WTC11 (cell line): Measurements from ENCODE around the gene ZNF516. TPM values are rescaled to one million over a fixed set of nuclear protein-coding genes. Genes with fewer than 3 reads are reported as not detected.

ENCODE experiments used
- ATAC-seq: fragments of 200-7000 bp; cut with Tn5 transposase; 2 replicates; pipeline ENCODE4 v1.10.0; 2021; ENCODE audit warnings: mild to moderate bottlenecking, moderate library complexity
- CTCF ChIA-PET: fragments of 300-600 bp; sonication (Branson Sonifier 250); formaldehyde crosslinking; loops from one replicate; lab custom pipeline; 2021; ENCODE audit warnings: antibody characterized with exemption; lab: Charles Lee
- POLR2A ChIA-PET: fragments of 350-600 bp; sonication (Branson Sonifier 250); formaldehyde crosslinking; loops from one replicate; lab custom pipeline; 2021; ENCODE audit warnings: antibody characterized with exemption; lab: Charles Lee
- DNase-seq: peaks from one replicate; pipeline ENCODE4 v3.0.0; 2021; ENCODE audit warnings: low spot score
- H3K27ac Mint-ChIP-seq: 2 replicates; pipeline ENCODE4 v1.8.0; 2021; ENCODE audit warnings: mixed read lengths
- H3K27me3 Mint-ChIP-seq: 2 replicates; pipeline ENCODE4 v1.8.0; 2021; ENCODE audit warnings: low read depth, mild to moderate bottlenecking, moderate library complexity, mixed read lengths
- H3K36me3 Mint-ChIP-seq: 2 replicates; pipeline ENCODE4 v1.8.0; 2021; ENCODE audit warnings: mixed read lengths
- H3K4me1 Mint-ChIP-seq: 2 replicates; pipeline ENCODE4 v1.8.0; 2022; ENCODE audit warnings: mixed read lengths
- H3K4me3 Mint-ChIP-seq: 2 replicates; pipeline ENCODE4 v1.8.0; 2021; ENCODE audit warnings: mild to moderate bottlenecking, moderate library complexity, mixed read lengths
- H3K9me3 Mint-ChIP-seq: 2 replicates; pipeline ENCODE4 v1.8.0; 2021; ENCODE audit warnings: mixed read lengths
- ATF1 ChIP-seq: sonication (generic); formaldehyde crosslinking; IDR thresholded peaks from 2 replicates; pipeline ENCODE4 v1.8.1; 2023; ENCODE audit warnings: mild to moderate bottlenecking, moderate library complexity, missing genetic modification reagents
- CREM ChIP-seq: sonication (generic); formaldehyde crosslinking; IDR thresholded peaks from 2 replicates; pipeline ENCODE4 v1.8.1; 2022; ENCODE audit warnings: mild to moderate bottlenecking, missing genetic modification reagents, moderate library complexity
- ETV6 ChIP-seq: sonication (generic); formaldehyde crosslinking; IDR thresholded peaks from 2 replicates; pipeline ENCODE4 v1.8.1; 2022; ENCODE audit warnings: mild to moderate bottlenecking, missing genetic modification reagents
- GRHL2 ChIP-seq: fragments of 250-450 bp; sonication (Bioruptor Pico); IDR thresholded peaks from 2 replicates; pipeline ENCODE4 v1.8.0; 2022; ENCODE audit warnings: mild to moderate bottlenecking, moderate library complexity; ENCODE audit not compliant: insufficient replicate concordance, severe bottlenecking
- HMGA2 ChIP-seq: fragments of 250-450 bp; sonication (Bioruptor Pico); IDR thresholded peaks from 2 replicates; pipeline ENCODE4 v1.4.0; 2021; ENCODE audit warnings: mild to moderate bottlenecking, moderate library complexity
- IRF2 ChIP-seq: sonication (generic); formaldehyde crosslinking; IDR thresholded peaks from 2 replicates; pipeline ENCODE4 v1.8.0; 2022; ENCODE audit warnings: low read depth, missing genetic modification reagents, borderline replicate concordance
- MYBL2 ChIP-seq: sonication (generic); formaldehyde crosslinking; IDR thresholded peaks from 2 replicates; pipeline ENCODE4 v1.8.1; 2023; ENCODE audit warnings: mild to moderate bottlenecking, moderate library complexity, missing genetic modification reagents
- NR2C2 ChIP-seq: sonication (generic); formaldehyde crosslinking; IDR thresholded peaks from 2 replicates; pipeline ENCODE4 v1.8.0; 2022; ENCODE audit warnings: mild to moderate bottlenecking, missing genetic modification reagents
- OVOL2 ChIP-seq: fragments of 250-450 bp; sonication (Bioruptor Pico); IDR thresholded peaks from 2 replicates; pipeline ENCODE4 v1.9.0; 2021; ENCODE audit warnings: mild to moderate bottlenecking, borderline replicate concordance
- PRRX2 ChIP-seq: fragments of 250-450 bp; sonication (Bioruptor Pico); IDR thresholded peaks from 2 replicates; pipeline ENCODE4 v1.8.0; 2021; ENCODE audit warnings: mild to moderate bottlenecking
- ZNF317 ChIP-seq: sonication (generic); formaldehyde crosslinking; IDR thresholded peaks from 2 replicates; pipeline ENCODE4 v1.8.1; 2023; ENCODE audit warnings: low read depth, mild to moderate bottlenecking, moderate library complexity, missing genetic modification reagents, borderline replicate concordance
- ZNF416 ChIP-seq: fragments of 250-450 bp; sonication (Bioruptor Pico); IDR thresholded peaks from 2 replicates; pipeline ENCODE4 v1.9.0; 2021; ENCODE audit warnings: mild to moderate bottlenecking, inconsistent platforms
- total RNA-seq: library from RNA; stranded (reverse); gene quantifications from 3 replicates; pipeline ENCODE4 v1.2.3, GENCODE V29; 2021
- TF ChIP-seq, protein P1 (sequence below): sonication (generic); formaldehyde crosslinking; IDR thresholded peaks from 2 replicates; pipeline ENCODE4 v1.8.1; 2023; ENCODE audit warnings: mild to moderate bottlenecking, missing genetic modification reagents, borderline replicate concordance
- TF ChIP-seq, protein P2 (sequence below): fragments of 250-450 bp; sonication (Bioruptor Pico); IDR thresholded peaks from 2 replicates; pipeline ENCODE4 v1.9.0; 2021; ENCODE audit warnings: mild to moderate bottlenecking
- TF ChIP-seq, protein P3 (sequence below): fragments of 200-600 bp; IDR thresholded peaks from 2 replicates; pipeline ENCODE4 v1.8.0; 2022; ENCODE audit warnings: antibody characterized with exemption
- TF ChIP-seq, protein P4 (sequence below): sonication (generic); formaldehyde crosslinking; IDR thresholded peaks from 2 replicates; pipeline ENCODE4 v1.8.1; 2023; ENCODE audit warnings: mild to moderate bottlenecking, missing genetic modification reagents, moderate library complexity
- TF ChIP-seq, protein P5 (sequence below): sonication (generic); formaldehyde crosslinking; IDR thresholded peaks from 2 replicates; pipeline ENCODE4 v1.8.0; 2023; ENCODE audit warnings: missing genetic modification reagents
- TF ChIP-seq, protein P6 (sequence below): sonication (generic); formaldehyde crosslinking; IDR thresholded peaks from 2 replicates; pipeline ENCODE4 v1.8.1; 2023; ENCODE audit warnings: mild to moderate bottlenecking, missing genetic modification reagents
- TF ChIP-seq, protein P7 (sequence below): sonication (generic); formaldehyde crosslinking; IDR thresholded peaks from 2 replicates; pipeline ENCODE4 v1.8.0; 2022; ENCODE audit warnings: mild to moderate bottlenecking, missing genetic modification reagents
- TF ChIP-seq, protein P8 (sequence below): sonication (generic); formaldehyde crosslinking; IDR thresholded peaks from 2 replicates; pipeline ENCODE4 v1.8.1; 2022; ENCODE audit warnings: mild to moderate bottlenecking, missing genetic modification reagents, moderate library complexity, borderline replicate concordance

ZNF516 gene
- total RNA-seq, 1 experiment from 2014 or later: 58.6 TPM

DNA sequence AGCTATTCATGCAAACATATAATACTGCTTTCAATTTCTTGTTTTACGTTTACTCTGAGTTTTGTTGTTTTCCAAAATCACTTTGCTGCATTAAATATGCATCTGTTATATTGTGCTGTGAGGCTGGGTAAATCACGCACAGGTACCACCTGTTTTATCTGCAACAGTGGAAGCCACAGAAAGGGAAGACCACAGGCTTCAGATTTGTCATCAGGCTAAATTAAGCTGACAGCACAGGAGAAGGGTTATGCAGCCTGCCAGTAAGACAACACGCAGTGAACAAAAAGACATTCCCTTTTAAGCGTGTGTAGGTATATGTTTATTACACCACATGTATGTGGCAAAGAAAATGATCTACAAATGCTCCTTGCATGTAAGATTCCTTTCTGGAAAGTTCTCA is 38.2 kb downstream of the ZNF516 start (continued):
- TF ChIP-seq, protein P1, sequence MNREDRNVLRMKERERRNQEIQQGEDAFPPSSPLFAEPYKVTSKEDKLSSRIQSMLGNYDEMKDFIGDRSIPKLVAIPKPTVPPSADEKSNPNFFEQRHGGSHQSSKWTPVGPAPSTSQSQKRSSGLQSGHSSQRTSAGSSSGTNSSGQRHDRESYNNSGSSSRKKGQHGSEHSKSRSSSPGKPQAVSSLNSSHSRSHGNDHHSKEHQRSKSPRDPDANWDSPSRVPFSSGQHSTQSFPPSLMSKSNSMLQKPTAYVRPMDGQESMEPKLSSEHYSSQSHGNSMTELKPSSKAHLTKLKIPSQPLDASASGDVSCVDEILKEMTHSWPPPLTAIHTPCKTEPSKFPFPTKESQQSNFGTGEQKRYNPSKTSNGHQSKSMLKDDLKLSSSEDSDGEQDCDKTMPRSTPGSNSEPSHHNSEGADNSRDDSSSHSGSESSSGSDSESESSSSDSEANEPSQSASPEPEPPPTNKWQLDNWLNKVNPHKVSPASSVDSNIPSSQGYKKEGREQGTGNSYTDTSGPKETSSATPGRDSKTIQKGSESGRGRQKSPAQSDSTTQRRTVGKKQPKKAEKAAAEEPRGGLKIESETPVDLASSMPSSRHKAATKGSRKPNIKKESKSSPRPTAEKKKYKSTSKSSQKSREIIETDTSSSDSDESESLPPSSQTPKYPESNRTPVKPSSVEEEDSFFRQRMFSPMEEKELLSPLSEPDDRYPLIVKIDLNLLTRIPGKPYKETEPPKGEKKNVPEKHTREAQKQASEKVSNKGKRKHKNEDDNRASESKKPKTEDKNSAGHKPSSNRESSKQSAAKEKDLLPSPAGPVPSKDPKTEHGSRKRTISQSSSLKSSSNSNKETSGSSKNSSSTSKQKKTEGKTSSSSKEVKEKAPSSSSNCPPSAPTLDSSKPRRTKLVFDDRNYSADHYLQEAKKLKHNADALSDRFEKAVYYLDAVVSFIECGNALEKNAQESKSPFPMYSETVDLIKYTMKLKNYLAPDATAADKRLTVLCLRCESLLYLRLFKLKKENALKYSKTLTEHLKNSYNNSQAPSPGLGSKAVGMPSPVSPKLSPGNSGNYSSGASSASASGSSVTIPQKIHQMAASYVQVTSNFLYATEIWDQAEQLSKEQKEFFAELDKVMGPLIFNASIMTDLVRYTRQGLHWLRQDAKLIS (CRISPR knock-in tag): no peak
- TF ChIP-seq IRF2: no peak
- no peak for TF ChIP-seq CREM (CRISPR knock-in tag)
- TF ChIP-seq ZNF416: no peak
- no peak for TF ChIP-seq ETV6
- no peak for TF ChIP-seq MYBL2 (CRISPR knock-in tag)
- no peak for TF ChIP-seq OVOL2 (CRISPR knock-in tag)
- TF ChIP-seq, protein P2, sequence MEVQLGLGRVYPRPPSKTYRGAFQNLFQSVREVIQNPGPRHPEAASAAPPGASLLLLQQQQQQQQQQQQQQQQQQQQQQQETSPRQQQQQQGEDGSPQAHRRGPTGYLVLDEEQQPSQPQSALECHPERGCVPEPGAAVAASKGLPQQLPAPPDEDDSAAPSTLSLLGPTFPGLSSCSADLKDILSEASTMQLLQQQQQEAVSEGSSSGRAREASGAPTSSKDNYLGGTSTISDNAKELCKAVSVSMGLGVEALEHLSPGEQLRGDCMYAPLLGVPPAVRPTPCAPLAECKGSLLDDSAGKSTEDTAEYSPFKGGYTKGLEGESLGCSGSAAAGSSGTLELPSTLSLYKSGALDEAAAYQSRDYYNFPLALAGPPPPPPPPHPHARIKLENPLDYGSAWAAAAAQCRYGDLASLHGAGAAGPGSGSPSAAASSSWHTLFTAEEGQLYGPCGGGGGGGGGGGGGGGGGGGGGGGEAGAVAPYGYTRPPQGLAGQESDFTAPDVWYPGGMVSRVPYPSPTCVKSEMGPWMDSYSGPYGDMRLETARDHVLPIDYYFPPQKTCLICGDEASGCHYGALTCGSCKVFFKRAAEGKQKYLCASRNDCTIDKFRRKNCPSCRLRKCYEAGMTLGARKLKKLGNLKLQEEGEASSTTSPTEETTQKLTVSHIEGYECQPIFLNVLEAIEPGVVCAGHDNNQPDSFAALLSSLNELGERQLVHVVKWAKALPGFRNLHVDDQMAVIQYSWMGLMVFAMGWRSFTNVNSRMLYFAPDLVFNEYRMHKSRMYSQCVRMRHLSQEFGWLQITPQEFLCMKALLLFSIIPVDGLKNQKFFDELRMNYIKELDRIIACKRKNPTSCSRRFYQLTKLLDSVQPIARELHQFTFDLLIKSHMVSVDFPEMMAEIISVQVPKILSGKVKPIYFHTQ (CRISPR knock-in tag): no peak
- TF ChIP-seq PRRX2 (CRISPR knock-in tag): no peak
- TF ChIP-seq, protein P3, sequence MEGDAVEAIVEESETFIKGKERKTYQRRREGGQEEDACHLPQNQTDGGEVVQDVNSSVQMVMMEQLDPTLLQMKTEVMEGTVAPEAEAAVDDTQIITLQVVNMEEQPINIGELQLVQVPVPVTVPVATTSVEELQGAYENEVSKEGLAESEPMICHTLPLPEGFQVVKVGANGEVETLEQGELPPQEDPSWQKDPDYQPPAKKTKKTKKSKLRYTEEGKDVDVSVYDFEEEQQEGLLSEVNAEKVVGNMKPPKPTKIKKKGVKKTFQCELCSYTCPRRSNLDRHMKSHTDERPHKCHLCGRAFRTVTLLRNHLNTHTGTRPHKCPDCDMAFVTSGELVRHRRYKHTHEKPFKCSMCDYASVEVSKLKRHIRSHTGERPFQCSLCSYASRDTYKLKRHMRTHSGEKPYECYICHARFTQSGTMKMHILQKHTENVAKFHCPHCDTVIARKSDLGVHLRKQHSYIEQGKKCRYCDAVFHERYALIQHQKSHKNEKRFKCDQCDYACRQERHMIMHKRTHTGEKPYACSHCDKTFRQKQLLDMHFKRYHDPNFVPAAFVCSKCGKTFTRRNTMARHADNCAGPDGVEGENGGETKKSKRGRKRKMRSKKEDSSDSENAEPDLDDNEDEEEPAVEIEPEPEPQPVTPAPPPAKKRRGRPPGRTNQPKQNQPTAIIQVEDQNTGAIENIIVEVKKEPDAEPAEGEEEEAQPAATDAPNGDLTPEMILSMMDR: no peak

DNA sequence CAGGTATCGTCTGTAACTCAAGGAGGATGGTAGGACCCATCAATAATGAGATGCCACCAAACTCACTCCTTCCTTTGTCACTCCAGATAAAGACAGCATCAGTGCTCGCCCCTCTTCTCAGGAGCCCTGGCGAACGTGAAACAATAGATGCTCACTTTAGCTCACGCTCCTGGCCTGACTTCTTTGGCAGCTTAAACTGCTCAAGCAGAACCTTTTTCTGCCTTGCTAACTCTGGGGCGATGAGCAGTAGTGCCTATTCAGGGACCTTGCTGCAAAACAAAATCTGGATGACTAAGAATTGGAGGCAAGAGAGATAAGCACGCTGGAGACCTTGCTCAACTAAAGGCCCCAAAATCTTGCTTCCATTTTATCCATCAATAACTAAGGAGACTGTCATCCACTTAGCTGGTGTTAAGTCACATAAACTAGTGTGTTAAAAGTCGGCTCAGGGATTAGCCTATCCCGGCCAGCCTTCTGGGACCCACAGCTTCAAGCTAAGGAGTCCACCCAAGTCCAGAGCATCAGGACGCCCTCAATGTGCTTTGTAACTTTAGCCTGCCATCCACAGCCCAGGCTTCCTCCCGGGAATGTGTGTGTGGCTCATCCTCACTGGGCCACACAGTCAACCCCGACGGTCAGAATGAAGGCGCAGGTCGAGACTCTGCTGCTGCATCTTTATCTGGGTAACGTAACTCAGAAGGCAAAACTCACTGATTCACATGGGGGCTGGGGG is 38.9 kb downstream of the ZNF516 start:
- ChIA-PET CTCF (interaction anchor here (0.7 kb wide), 1 partner anchor 53 kb away, joined by 3 read pairs; no protein-coding TSS in a partner anchor), POLR2A (no interaction called here)
- no peak overlapping the region for H3K4me3 Mint-ChIP-seq
- no peak for DNase-seq
- no peaks in the 10 kb centered on the region for H3K9me3 Mint-ChIP-seq
- ATAC-seq: no peak
- H3K36me3 Mint-ChIP-seq: peaks cover 4% of the 10 kb centered on the region; the same call in 1 of the 2 replicates
- H3K4me1 Mint-ChIP-seq: peaks cover 68% of the 10 kb centered on the region
- peak overlapping the region; percentile 56; the same call in 1 of the 2 replicates for H3K27ac Mint-ChIP-seq
- peaks cover 23% of the 10 kb centered on the region for H3K27me3 Mint-ChIP-seq
- TF ChIP-seq GRHL2 (CRISPR knock-in tag) (no peak), HMGA2 (no peak), NR2C2 (no peak), ZNF416 (no peak), ZNF317 (no peak), ATF1 (CRISPR knock-in tag) (no peak)
- TF ChIP-seq, protein P4, sequence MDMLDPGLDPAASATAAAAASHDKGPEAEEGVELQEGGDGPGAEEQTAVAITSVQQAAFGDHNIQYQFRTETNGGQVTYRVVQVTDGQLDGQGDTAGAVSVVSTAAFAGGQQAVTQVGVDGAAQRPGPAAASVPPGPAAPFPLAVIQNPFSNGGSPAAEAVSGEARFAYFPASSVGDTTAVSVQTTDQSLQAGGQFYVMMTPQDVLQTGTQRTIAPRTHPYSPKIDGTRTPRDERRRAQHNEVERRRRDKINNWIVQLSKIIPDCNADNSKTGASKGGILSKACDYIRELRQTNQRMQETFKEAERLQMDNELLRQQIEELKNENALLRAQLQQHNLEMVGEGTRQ (CRISPR knock-in tag): no peak
- TF ChIP-seq, protein P5, sequence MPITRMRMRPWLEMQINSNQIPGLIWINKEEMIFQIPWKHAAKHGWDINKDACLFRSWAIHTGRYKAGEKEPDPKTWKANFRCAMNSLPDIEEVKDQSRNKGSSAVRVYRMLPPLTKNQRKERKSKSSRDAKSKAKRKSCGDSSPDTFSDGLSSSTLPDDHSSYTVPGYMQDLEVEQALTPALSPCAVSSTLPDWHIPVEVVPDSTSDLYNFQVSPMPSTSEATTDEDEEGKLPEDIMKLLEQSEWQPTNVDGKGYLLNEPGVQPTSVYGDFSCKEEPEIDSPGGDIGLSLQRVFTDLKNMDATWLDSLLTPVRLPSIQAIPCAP: no peak
- TF ChIP-seq, protein P6, sequence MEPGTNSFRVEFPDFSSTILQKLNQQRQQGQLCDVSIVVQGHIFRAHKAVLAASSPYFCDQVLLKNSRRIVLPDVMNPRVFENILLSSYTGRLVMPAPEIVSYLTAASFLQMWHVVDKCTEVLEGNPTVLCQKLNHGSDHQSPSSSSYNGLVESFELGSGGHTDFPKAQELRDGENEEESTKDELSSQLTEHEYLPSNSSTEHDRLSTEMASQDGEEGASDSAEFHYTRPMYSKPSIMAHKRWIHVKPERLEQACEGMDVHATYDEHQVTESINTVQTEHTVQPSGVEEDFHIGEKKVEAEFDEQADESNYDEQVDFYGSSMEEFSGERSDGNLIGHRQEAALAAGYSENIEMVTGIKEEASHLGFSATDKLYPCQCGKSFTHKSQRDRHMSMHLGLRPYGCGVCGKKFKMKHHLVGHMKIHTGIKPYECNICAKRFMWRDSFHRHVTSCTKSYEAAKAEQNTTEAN (CRISPR knock-in tag): no peak
- TF ChIP-seq, protein P7, sequence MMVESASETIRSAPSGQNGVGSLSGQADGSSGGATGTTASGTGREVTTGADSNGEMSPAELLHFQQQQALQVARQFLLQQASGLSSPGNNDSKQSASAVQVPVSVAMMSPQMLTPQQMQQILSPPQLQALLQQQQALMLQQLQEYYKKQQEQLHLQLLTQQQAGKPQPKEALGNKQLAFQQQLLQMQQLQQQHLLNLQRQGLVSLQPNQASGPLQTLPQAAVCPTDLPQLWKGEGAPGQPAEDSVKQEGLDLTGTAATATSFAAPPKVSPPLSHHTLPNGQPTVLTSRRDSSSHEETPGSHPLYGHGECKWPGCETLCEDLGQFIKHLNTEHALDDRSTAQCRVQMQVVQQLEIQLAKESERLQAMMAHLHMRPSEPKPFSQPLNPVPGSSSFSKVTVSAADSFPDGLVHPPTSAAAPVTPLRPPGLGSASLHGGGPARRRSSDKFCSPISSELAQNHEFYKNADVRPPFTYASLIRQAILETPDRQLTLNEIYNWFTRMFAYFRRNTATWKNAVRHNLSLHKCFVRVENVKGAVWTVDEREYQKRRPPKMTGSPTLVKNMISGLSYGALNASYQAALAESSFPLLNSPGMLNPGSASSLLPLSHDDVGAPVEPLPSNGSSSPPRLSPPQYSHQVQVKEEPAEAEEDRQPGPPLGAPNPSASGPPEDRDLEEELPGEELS (CRISPR knock-in tag): no peak
- TF ChIP-seq, protein P8, sequence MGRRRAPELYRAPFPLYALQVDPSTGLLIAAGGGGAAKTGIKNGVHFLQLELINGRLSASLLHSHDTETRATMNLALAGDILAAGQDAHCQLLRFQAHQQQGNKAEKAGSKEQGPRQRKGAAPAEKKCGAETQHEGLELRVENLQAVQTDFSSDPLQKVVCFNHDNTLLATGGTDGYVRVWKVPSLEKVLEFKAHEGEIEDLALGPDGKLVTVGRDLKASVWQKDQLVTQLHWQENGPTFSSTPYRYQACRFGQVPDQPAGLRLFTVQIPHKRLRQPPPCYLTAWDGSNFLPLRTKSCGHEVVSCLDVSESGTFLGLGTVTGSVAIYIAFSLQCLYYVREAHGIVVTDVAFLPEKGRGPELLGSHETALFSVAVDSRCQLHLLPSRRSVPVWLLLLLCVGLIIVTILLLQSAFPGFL (CRISPR knock-in tag): no peak
